GF-D8 (cell line): Measurements from ENCODE around the gene FGFR3.

Source experiments
- DNase-seq: peaks from one replicate; lab custom pipeline; 2025; lab: John Stamatoyannopoulos, UW

The FGFR3 gene

GRCh38 chr4:1802720-1803522 is 9.8 kb downstream of the FGFR3 start:
- no peak for DNase-seq

DNA sequence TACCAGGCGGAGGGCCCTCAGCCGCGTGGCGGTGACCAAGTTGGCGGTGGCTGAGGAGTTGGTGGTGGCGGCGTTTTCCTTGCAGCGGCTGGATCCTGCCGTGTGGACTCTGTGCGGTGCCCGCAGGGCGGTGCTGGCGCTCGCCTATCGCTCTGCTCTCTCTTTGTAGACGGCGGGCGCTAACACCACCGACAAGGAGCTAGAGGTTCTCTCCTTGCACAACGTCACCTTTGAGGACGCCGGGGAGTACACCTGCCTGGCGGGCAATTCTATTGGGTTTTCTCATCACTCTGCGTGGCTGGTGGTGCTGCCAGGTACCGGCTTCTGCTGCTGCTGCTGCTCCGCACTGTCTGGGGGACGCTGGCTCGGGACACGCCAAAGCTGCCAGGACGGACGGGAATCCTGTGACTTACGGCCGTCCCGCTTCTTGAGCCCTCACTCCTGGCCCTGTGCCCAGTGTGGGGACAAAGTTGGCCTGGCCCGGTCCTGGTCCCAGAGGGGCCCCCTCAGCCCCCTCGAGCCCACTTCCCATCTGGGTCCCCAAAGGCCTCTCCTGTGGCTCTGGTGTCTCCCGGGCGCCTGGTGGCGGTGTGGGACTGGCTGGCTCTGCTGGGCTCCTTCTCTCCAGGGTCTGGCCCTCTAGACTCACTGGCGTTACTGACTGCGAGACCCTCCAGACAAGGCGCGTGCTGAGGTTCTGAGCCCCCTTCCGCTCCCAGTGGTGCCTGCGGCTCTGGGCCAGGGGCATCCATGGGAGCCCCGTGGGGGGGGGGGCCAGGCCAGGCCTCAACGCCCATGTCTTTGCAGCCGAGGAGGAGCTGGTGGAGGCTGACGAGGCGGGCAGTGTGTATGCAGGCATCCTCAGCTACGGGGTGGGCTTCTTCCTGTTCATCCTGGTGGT is 10.7 kb downstream of the FGFR3 start:
- no peak for DNase-seq

DNA sequence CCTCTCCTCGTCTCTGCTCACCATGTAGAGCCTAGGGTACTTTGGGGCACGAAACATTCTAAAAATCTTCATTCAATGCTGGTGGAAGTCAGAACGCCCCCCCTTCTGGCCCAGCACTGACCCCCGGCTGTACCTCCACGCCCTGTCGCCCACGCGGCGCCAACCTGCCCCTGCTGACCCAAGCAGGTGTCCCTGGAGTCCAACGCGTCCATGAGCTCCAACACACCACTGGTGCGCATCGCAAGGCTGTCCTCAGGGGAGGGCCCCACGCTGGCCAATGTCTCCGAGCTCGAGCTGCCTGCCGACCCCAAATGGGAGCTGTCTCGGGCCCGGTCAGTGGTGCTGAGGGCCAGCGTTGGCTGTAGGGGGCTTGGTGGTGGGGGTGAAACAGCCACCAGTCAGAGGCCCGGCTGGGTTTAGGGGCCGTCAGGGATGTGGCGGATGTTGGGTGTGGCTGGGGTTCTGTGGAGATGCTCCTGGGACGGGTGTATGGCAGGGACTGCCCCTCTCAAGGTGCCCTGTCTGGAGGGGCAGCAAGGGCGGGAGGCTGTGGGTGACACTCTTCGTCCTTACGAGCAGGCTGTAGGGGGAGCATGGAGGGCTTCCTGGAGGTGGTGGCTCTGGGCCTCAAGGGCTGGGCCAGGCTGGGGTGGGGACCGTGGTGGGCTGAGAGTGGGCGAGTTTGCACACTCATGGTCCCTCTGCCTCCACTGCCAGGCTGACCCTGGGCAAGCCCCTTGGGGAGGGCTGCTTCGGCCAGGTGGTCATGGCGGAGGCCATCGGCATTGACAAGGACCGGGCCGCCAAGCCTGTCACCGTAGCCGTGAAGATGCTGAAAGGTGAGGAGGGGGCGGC is 11.8 kb downstream of the FGFR3 start:
- no peak for DNase-seq

DNA sequence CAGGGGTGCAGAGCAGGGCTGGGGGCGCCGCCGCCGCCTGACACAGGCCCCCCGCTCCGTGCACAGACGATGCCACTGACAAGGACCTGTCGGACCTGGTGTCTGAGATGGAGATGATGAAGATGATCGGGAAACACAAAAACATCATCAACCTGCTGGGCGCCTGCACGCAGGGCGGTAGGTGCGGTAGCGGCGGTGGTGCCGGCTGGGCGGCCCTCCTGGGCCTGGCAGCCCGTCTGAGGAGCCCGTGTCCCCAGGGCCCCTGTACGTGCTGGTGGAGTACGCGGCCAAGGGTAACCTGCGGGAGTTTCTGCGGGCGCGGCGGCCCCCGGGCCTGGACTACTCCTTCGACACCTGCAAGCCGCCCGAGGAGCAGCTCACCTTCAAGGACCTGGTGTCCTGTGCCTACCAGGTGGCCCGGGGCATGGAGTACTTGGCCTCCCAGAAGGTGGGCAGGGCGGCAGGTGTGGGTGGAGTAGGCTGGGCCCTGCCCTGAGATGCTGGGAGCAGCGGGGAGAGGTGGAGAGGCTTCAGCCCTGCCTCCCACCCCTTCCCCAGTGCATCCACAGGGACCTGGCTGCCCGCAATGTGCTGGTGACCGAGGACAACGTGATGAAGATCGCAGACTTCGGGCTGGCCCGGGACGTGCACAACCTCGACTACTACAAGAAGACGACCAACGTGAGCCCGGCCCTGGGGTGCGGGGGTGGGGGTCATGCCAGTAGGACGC is 12.6 kb downstream of the FGFR3 start:
- no peak for DNase-seq

DNA sequence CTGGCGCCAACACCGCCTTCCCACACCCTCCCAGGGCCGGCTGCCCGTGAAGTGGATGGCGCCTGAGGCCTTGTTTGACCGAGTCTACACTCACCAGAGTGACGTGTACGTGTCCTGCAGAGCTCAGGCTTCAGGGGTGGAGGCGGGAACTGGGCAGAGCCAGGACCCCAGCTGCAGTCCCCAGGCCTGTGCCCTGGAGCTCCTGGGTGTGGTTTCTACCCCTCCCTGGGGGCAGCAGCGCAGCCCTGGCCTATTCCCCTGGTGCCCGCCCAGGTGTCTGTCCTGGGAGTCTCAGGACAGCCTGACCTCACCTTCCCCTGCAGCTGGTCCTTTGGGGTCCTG is 13.1 kb downstream of the FGFR3 start:
- DNase-seq, result no peak

- DNase-seq, result no peak
These were observed 13.7 kb downstream of the FGFR3 start for GRCh38 chr4:1806596-1807331.

DNA sequence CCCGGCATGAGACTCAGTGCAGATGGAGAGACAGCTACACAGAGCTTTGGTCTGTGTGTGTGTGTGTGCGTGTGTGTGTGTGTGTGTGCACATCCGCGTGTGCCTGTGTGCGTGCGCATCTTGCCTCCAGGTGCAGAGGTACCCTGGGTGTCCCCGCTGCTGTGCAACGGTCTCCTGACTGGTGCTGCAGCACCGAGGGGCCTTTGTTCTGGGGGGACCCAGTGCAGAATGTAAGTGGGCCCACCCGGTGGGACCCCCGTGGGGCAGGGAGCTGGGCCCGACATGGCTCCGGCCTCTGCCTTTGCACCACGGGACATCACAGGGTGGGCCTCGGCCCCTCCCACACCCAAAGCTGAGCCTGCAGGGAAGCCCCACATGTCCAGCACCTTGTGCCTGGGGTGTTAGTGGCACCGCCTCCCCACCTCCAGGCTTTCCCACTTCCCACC is 14.3 kb downstream of the FGFR3 start:
- DNase-seq, result no peak

- no peak for DNase-seq
These were observed 15.3 kb downstream of the FGFR3 start for GRCh38 chr4:1808396-1808795.

- DNase-seq, result no peak
These were observed 16.0 kb downstream of the FGFR3 start for GRCh38 chr4:1808851-1809753.

- peak; percentile 6 for DNase-seq
These were observed 16.8 kb downstream of the FGFR3 start for GRCh38 chr4:1809754-1810502.

- no peak for DNase-seq
These were observed 17.7 kb downstream of the FGFR3 start for GRCh38 chr4:1810765-1811164.

DNA sequence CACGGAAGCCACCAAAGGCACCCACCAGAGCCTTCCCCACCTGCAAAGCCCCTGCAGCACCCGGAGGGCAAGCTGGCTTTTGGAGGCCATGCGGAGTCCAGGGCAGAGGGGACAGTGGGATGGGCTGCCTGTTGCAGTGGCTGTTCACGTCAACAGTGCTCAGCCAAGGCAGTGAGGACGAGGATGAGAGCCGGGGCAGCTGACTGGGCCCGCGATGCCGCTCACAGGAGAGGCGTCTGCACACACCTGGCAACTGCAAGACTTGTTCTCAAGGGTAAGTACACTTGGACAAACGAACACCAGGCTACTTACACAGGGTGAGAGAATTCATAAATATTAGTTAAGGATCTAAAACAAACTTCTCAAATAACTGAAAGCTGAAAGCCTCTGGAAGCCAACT is 19.6 kb downstream of the FGFR3 start:
- no peak for DNase-seq

- DNase-seq, result no peak
These were observed 20.1 kb downstream of the FGFR3 start for GRCh38 chr4:1813231-1813630.

GRCh38 chr4:1813915-1814314 is 20.8 kb downstream of the FGFR3 start:
- no peak for DNase-seq

- DNase-seq, result no peak
These were observed 21.4 kb downstream of the FGFR3 start for GRCh38 chr4:1814453-1814852.

GRCh38 chr4:1815096-1815996 is 22.3 kb downstream of the FGFR3 start:
- no peak for DNase-seq

GRCh38 chr4:1815997-1816860 is 23.1 kb downstream of the FGFR3 start:
- no peak for DNase-seq
